ENCODE results near the gene FLVCR2. TPM values are rescaled to one million over a fixed set of nuclear protein-coding genes. Genes with fewer than 3 reads are reported as not detected.

Gene FLVCR2
- total and polyA plus RNA-seq, 2 donors from 2014 or later, result 7.1 to 17.0 TPM

DNA sequence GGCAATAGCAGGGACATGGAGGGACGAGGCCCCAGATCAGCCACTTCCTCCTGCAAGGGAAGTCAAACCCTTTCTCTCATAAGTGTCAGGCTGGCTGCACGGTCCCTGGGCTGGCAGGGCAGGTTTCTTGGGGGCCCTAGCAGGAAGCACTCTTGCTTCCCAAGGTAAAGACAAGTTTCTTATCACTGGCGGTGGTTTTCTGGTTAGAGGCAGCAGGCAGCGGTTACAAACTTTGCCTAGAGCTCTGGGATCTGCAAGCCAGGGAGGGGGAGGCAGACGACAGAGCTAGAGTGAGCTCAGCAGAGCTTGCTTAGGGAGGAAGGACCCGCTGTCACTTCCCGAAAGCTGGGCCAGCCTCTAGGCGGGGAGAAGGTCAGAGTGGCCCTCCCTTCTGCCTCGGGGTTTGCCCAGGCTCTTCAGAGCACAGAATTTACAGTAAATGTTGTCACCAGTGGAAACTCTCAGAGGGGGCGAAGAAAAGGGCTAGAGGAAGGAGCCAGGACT, 35.8 kb upstream of the FLVCR2 start:
- no peak for TF ChIP-seq CTCF (IDR thresholded peaks at IDR 0.05; ENCODE audit: borderline replicate concordance, extremely low read depth, insufficient read depth)

DNA sequence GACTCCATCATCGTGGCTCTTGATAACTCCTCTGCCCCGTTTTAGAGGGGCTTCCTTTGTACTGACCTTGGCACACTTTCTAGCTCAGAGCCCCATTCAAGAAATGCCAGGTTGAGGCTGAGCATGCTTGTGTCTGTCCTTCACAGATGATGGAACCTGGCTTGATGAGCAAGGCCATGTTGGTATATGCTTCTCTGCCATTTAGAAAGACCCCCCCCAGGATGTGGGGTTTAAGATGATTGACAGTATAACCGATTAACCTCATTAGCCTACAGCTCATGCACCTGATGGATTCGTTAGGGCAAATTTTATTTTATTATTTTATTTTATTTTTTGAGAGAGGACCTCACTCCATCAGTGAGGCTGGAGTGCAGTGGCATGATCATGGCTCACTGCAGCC, 35.2 kb upstream of the FLVCR2 start:
- Histone ChIP-seq H3K27ac (ENCODE audit: low read depth in 2 of 2, low read length in 2 of 2) (no peak overlapping the region), H3K36me3 (ENCODE audit: control insufficient read depth in 2 of 3, insufficient read depth in 3 of 3, low read length in 3 of 3) (no peaks in the 10 kb centered on the region), H3K9me3 (ENCODE audit: control insufficient read depth in 2 of 3, insufficient read depth in 1 of 3, low read length in 3 of 3) (no peaks in the 10 kb centered on the region), H3K4me1 (ENCODE audit: control insufficient read depth in 2 of 3, insufficient read depth in 2 of 3, low read depth in 1 of 3, low read length in 3 of 3) (peaks cover 0 to 8% (median 0%) of the 10 kb centered on the region in 3 donors), H3K4me3 (ENCODE audit: low read length in 3 of 3) (no peak overlapping the region), H3K27me3 (ENCODE audit: control insufficient read depth, insufficient read depth, low read length) (no peaks in the 10 kb centered on the region), H3K9ac (ENCODE audit: low read length in 3 of 3) (no peak overlapping the region)
- intact Hi-C loops (cut with DNase I), result no loop called here
- DNase-seq, result no peak
- FAIRE-seq, result no peak
- no peak for TF ChIP-seq CTCF (IDR thresholded peaks at IDR 0.05; ENCODE audit: borderline replicate concordance, extremely low read depth, insufficient read depth)

More for the DNA sequence above, 35.8 kb upstream of the FLVCR2 start:
- Histone ChIP-seq H3K9me3 (ENCODE audit: control insufficient read depth in 2 of 3, insufficient read depth in 1 of 3, low read length in 3 of 3) (no peaks in the 10 kb centered on the region), H3K27ac (ENCODE audit: low read depth in 2 of 2, low read length in 2 of 2) (no peak overlapping the region), H3K4me1 (ENCODE audit: control insufficient read depth in 2 of 3, insufficient read depth in 2 of 3, low read depth in 1 of 3, low read length in 3 of 3) (peaks cover 0 to 5% (median 0%) of the 10 kb centered on the region in 3 donors), H3K9ac (ENCODE audit: low read length in 3 of 3) (no peak overlapping the region), H3K4me3 (ENCODE audit: low read length in 3 of 3) (no peak overlapping the region), H3K27me3 (ENCODE audit: control insufficient read depth, insufficient read depth, low read length) (no peaks in the 10 kb centered on the region), H3K36me3 (ENCODE audit: control insufficient read depth in 2 of 3, insufficient read depth in 3 of 3, low read length in 3 of 3) (no peaks in the 10 kb centered on the region)
- intact Hi-C loops (cut with DNase I), result no loop called here
- DNase-seq, result peak in 3 of 5 donors; percentile 26 to 92 (median 40)
- FAIRE-seq, result no peak

- Histone ChIP-seq H3K36me3 (ENCODE audit: control insufficient read depth in 2 of 3, insufficient read depth in 3 of 3, low read length in 3 of 3) (no peaks in the 10 kb centered on the region), H3K27me3 (ENCODE audit: control insufficient read depth, insufficient read depth, low read length) (no peaks in the 10 kb centered on the region), H3K9me3 (ENCODE audit: control insufficient read depth in 2 of 3, insufficient read depth in 1 of 3, low read length in 3 of 3) (no peaks in the 10 kb centered on the region), H3K9ac (ENCODE audit: low read length in 3 of 3) (no peak overlapping the region), H3K4me1 (ENCODE audit: control insufficient read depth in 2 of 3, insufficient read depth in 2 of 3, low read depth in 1 of 3, low read length in 3 of 3) (peaks cover 0 to 8% (median 0%) of the 10 kb centered on the region in 3 donors), H3K4me3 (ENCODE audit: low read length in 3 of 3) (no peak overlapping the region), H3K27ac (ENCODE audit: low read depth in 2 of 2, low read length in 2 of 2) (no peak overlapping the region)
- no peak for FAIRE-seq
- no peak for TF ChIP-seq CTCF (IDR thresholded peaks at IDR 0.05; ENCODE audit: borderline replicate concordance, extremely low read depth, insufficient read depth)
- intact Hi-C loops (cut with DNase I), result no loop called here
- DNase-seq, result no peak
Measured at GRCh38 chr14:75543786-75544185, 34.6 kb upstream of the FLVCR2 start.

DNA sequence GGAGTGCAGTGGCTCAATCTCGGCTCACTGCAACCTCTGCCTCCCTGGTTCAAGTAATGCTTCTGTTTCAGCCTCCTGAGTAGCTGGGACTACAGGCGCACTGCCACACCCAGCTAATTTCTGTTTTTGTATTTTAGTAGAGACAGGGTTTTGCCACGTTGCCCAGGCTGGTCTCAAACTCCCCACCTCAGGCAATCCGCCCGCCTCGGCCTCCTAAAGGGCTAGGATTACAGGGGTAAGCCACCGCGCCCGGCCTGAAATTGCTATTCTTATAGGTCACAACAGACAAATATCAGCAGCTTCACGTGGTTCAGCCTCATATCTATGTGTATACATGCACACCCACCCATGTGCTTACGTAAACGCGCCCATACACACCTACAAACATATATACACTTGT, 32.5 kb upstream of the FLVCR2 start:
- no peak overlapping the region for H3K27ac ChIP-seq (ENCODE audit: low read depth in 2 of 2, low read length in 2 of 2)
- H3K36me3 ChIP-seq (ENCODE audit: control insufficient read depth in 2 of 3, insufficient read depth in 3 of 3, low read length in 3 of 3), result no peaks in the 10 kb centered on the region
- DNase-seq, result no peak
- no peak overlapping the region for H3K9ac ChIP-seq (ENCODE audit: low read length in 3 of 3)
- no peaks in the 10 kb centered on the region for H3K9me3 ChIP-seq (ENCODE audit: control insufficient read depth in 2 of 3, insufficient read depth in 1 of 3, low read length in 3 of 3)
- H3K4me3 ChIP-seq (ENCODE audit: low read length in 3 of 3), result no peak overlapping the region
- no peak for TF ChIP-seq CTCF (IDR thresholded peaks at IDR 0.05; ENCODE audit: borderline replicate concordance, extremely low read depth, insufficient read depth)
- intact Hi-C loops (cut with DNase I), result no loop called here
- no peaks in the 10 kb centered on the region for H3K27me3 ChIP-seq (ENCODE audit: control insufficient read depth, insufficient read depth, low read length)
- FAIRE-seq, result no peak
- H3K4me1 ChIP-seq (ENCODE audit: control insufficient read depth in 2 of 3, insufficient read depth in 2 of 3, low read depth in 1 of 3, low read length in 3 of 3), result peaks cover 0 to 8% (median 0%) of the 10 kb centered on the region in 3 donors
